GM18870 (cell line): Measurements from ENCODE around the gene PRKCQ.
"Not testable (repeated sequence)": the region's sequence is repeated elsewhere in the genome, so short reads cannot be mapped to it uniquely, and the experiment has no call there.

Experiments used
- ATAC-seq: cut with Tn5 transposase; IDR thresholded peaks from one replicate; pipeline ENCODE4 v1.9.1; 2021; ENCODE audit warnings: moderate library complexity; ENCODE audit not compliant: unreplicated experiment

PRKCQ gene

GRCh38 chr10:6597478-6597877, 17.4 kb upstream of the PRKCQ start:
- no peak for ATAC-seq

- no peak for ATAC-seq
Measured at GRCh38 chr10:6595499-6595898, 15.4 kb upstream of the PRKCQ start.

GRCh38 chr10:6593241-6593671, 13.2 kb upstream of the PRKCQ start:
- ATAC-seq, result no peak

- no peak for ATAC-seq
Measured at GRCh38 chr10:6592080-6592479, 12.0 kb upstream of the PRKCQ start.

- ATAC-seq, result no peak
Measured at GRCh38 chr10:6591668-6592067, 11.6 kb upstream of the PRKCQ start.

- no peak for ATAC-seq
Measured at GRCh38 chr10:6590100-6590499, 10.0 kb upstream of the PRKCQ start.

- ATAC-seq, result no peak
Measured at GRCh38 chr10:6589287-6590094, 9.4 kb upstream of the PRKCQ start.

- no peak for ATAC-seq
Measured at GRCh38 chr10:6588845-6589244, 8.8 kb upstream of the PRKCQ start.

- ATAC-seq, result no peak
Measured at GRCh38 chr10:6588082-6588481, 8.0 kb upstream of the PRKCQ start.

- ATAC-seq, result no peak
Measured at GRCh38 chr10:6586501-6586900, 6.4 kb upstream of the PRKCQ start.

GRCh38 chr10:6583447-6583846, 3.4 kb upstream of the PRKCQ start:
- ATAC-seq, result no peak

- ATAC-seq, result not testable (repeated sequence)
Measured at GRCh38 chr10:6582913-6583312, 2.8 kb upstream of the PRKCQ start.

- no peak for ATAC-seq
Measured at GRCh38 chr10:6582298-6582697, 2.2 kb upstream of the PRKCQ start.

GRCh38 chr10:6581778-6582228, 1.7 kb upstream of the PRKCQ start:
- ATAC-seq, result no peak

GRCh38 chr10:6581223-6581622, 1.1 kb upstream of the PRKCQ start:
- not testable (repeated sequence) for ATAC-seq

GRCh38 chr10:6580279-6581029, 378 bp upstream of the PRKCQ start:
- no peak for ATAC-seq

GRCh38 chr10:6579183-6579903, 733 bp downstream of the PRKCQ start:
- no peak for ATAC-seq

GRCh38 chr10:6578795-6579182, 1.3 kb downstream of the PRKCQ start:
- ATAC-seq, result no peak

GRCh38 chr10:6578251-6578771, 1.8 kb downstream of the PRKCQ start:
- ATAC-seq, result no peak

- no peak for ATAC-seq
Measured at GRCh38 chr10:6576326-6576725, 3.8 kb downstream of the PRKCQ start.

GRCh38 chr10:6574664-6575176, 5.4 kb downstream of the PRKCQ start:
- no peak for ATAC-seq
